Right ventricle myocardium inferior (tissue), 1 donor: ENCODE results near the gene RPS18. TPM values are rescaled to one million over a fixed set of nuclear protein-coding genes. Genes with fewer than 3 reads are reported as not detected.

Experiments
- ATAC-seq: fragments of 200-7000 bp; cut with Tn5 transposase; one replicate; pipeline ENCODE4 v1.9.1; 2020; ENCODE audit warnings: mild to moderate bottlenecking, moderate library complexity
- DNase-seq: peaks from one replicate; pipeline ENCODE4 v3.0.0; 2021; ENCODE audit errors: missing footprints
- intact Hi-C: fragments of 100-400 bp; cut with DNase I; formaldehyde crosslinking; loops from one replicate; pipeline ENCODE4 v1.11.0; 2022
- total RNA-seq: library from RNA; stranded (reverse); fragmentation: NEBNext Ultra II Directional; extraction: Animal tissue kit (Norgen Biotek cat#: 25700); gene quantifications from one replicate; pipeline ENCODE4 v1.2.1, GENCODE V29; 2021
- donor health status: DM: no; HTN: yes; CAD: no; lungs with severe emphysema.

The RPS18 gene
- total RNA-seq, 1 donor from 2014 or later, result 1,075 TPM

DNA sequence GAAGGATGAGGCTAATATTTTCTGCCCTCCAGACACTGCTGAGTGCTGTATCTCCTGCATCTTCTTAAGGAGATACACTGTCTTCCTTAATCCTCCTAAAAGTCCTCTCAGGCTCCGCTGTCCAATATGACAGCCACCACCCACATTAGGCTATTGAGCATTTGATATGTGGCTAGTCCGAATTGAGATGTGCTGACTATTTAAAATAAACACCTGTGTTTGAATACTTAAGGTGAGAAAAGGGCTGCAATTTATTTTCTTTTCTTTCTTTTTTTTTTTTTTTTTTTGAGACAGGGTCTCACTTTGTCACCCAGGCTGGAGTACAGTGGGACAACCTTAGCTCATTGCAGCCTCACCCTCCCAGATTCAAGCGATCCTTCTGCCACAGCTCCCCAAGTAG, 30.0 kb downstream of the RPS18 start:
- intact Hi-C loops, result no loop called here
- DNase-seq (no peak), ATAC-seq (no peak)

DNA sequence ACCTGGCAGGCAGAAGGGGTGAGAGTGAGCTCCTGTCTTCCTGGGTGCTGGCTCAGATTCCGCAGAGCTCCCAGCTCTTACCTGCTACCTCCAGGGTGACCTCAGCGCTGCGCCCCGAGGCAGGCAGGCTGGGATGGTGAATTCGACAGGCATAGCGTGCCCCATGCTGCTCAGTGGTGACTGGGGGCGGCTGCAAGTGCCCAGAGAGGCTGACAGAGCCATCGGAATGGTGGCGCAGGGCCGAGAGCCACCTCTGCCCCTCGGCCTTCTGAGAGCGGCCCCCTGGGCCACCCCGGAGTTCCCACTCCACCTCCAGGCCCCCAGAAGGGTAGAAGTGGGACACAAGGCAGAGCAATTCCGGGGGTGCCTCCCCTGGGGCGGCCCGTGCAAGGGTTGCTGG, 32.3 kb downstream of the RPS18 start:
- intact Hi-C loops, result no loop called here
- no peak for ATAC-seq
- no peak for DNase-seq

DNA sequence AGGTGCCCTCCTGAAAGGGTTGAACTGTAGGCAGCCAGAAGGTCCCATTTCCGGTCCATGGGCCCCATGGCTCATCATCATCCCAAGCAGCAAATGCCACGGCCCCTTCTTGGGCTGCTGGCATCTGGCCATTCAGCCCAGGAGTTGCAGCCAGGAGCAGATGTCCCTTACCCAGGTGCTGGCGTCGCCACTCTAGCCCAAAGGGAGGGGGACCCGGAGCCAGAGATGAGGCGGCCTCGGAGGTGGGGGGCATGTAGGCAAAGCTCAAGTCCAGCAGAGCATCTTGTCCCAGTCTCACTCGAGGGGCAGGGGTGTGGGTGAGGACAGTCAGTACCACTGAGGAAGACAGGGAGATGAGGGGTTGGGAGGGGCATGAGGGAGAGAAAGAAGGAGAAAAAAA, 33.2 kb downstream of the RPS18 start:
- DNase-seq (no peak), ATAC-seq (no peak)
- intact Hi-C loops, result no loop called here

DNA sequence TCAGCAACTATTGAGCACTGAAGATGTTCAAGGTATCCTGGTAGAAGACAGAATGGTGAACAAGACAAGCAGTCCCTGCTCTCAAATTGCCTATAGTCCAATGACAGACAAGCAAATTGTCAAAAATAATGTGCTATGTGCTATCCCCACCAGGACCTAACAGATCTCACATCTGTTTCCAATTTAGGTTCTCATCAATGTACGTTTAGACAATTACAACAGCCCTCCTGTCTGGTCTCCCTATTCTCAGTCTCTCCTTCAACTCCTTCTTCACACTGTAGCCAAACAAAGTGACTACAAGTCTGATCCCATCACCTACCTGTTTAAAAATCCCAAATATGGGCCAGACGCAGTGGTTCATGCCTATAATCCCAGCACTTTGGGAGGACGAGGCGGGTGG, 34.5 kb downstream of the RPS18 start:
- DNase-seq, result no peak
- intact Hi-C loops, result no loop called here
- ATAC-seq, result no peak

DNA sequence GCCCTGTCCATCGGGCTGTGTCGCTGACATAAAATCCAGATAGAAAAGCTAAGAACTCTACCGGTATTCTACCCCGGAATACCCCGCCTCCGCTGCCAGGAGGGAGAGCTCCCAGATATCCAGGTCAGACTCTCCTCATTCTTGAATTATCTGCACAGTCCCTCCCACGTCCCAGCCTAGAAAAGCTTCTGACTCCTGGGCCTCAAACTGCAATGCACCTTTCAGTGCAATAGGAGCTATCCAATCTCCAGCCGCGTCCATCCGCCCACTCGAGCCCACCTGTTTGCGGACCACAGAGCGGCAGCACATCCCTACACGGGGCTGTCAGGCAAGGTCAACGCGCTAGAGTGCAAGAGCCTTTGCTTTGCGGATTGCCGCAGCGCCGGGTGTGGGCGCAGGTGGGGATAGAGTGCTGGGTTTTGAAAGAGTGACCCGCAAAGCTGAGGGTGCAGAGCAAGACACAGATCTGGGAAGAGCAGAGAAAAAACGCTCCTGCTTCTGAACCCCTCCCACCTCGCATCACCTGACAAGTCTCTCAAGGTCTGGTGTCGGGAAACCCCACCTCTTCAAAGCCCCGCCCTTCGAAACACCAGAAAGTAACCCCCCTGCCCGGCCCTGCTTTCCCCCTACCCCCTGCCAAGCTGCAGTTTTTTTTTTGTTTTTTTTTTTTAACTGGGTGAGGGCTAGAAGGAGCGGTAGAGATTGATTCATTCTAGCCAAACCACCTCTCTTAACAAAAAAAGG, 40.7 kb downstream of the RPS18 start:
- ATAC-seq, result no peak
- intact Hi-C loops, result no loop called here
- no peak for DNase-seq

DNA sequence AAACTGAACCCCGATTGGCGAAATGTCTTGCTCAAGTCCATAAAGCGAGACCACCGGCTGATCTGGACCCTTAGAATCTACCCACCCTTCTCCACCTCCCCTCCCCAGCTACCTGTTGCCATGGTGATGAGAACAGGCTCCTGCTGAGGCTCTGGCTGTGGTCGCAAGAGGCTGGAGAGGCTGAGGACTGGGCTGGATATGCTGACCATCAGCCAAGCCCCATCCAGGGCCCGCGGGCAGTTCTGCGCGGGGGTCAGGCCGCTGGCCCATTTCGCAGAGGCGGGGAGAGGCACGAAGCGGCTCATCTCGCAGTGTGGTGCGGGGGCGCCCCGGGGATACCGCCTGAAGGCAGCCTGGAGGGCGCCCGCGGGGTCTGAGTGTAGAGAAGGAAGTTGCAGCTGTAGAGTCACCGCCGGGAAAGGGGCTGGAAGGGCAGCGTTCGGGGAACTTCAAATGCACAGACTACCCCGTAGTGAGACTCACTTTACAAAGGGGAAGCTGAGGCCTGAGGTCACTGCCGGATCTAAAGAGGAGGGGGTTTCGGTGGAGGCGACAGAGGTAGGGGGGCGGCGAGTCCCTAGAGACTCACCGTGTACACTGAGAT, 41.3 kb downstream of the RPS18 start:
- intact Hi-C loops, result no loop called here
- ATAC-seq (no peak), DNase-seq (peak; percentile 87)

DNA sequence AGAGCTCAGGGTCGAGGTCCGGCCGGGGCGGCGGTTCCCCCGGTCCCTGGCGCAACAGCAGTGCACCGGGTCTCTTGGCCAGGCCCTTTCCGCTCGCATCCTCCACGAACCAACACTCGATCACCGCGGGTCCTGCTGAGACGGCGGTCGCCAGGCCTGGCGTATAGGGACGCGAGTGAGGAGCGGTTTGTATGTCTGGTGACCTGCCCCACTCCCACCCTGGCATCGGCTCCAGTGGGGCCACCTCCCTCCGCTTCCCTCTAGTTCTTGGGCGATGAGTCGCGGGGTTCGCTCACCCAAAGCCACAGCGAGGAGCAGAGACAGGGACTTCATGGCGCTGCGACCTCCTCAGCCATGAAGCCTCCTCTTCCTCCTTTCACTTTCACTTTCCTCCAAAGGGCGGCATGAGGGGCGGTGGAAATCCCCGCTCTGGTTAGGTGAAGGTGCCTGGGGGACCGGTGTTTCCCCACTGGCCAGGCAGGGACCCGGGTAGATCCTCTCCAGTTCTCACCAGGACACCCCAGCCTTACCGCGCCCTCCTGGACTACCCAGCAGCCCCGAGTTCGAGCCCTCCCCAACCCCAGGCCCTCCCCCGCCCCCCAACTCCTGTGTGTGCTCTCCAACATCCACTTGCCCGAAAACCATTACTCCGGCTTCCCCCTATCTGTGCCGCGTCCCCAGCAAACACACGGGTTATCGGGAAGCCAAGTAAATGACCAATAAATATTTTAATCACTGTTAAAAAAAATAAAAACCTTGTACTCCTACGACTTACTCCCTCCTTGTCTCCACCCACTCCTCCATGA, 42.0 kb downstream of the RPS18 start, which contains the start of gene TAPBP:
Gene TAPBP (minus strand): TSS at position 370 of the 806 bp plus-strand sequence. CDS start 37 bp downstream, at position 333.
- intact Hi-C loops, result loop anchor here (2.0 kb wide), 1 partner anchor 15 kb away; the partner anchor contains the start of gene RGL2
- DNase-seq, result peak; percentile 78
- ATAC-seq, result peak; percentile 11

DNA sequence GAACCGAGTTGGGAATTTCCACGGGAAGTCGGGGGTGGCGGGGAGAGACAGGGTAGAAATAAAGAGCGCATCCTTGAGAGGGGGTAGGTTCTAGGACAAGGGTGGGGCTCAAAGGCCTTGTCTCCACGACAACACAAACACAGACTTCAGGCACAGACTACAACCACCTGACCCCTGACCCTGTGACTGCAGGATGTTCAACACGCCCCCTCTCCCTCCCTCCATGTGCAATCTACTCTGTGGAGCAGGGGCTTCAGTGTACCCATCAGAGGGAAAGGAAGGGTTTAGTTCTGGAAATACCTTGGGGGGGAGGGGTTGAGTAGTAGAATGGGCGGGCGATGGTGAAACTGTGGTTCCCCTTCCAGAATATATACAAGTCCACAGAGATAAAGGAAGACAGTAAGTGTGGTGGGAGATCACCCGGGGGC, 42.7 kb downstream of the RPS18 start:
- peak; percentile 21 for ATAC-seq
- no peak for DNase-seq
- intact Hi-C loops, result loop anchor here (2.0 kb wide), 1 partner anchor 16 kb away; the partner anchor contains the start of gene RGL2

DNA sequence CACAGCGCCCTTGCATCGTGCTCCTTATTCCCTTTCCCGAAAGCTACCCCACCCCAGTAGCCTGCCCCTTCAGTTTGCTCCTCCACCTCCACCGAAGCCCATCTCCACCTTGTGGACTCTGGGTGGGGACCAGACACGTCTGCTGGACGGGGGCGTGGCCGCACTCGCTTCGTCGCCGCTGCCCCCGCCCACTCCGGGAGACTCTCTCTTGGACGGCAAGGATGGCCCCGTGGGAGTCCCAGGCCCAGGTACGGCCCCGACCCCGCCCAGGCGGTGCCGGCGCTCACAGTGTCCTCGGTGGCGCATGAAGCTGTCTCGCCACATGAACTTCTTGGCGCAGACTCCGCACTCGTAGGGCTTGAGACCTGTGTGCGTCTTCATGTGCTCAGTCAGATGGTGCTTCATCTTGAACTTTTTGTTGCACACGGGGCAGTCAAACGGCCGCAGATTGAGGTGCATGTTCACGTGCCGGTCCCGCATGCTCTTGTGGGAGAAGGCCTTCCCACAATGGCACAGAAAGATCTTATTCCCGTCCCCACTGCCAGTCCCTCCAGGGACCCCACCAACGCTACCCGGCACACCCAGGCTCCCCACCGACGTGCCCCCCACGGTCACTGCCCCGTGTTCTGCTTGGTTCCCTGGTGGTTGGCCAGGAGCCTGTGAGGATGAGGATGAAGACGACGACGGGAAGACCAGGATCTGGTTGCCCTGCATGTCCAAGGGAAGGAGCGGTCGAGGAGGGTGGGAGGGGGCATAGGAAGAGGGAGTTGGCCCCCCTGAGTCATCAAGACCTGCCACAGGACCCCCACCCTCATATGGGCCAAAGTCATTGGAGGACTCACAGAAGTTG, 43.3 kb downstream of the RPS18 start:
- ATAC-seq (no peak), DNase-seq (no peak)
- intact Hi-C loops, result loop anchor here (2.0 kb wide), 1 partner anchor 16 kb away; the partner anchor contains the start of gene RGL2

GRCh38 chr6:33315793-33316602, 44.1 kb downstream of the RPS18 start:
- intact Hi-C loops, result loop anchor here (2.0 kb wide), 2 partner anchors 17 to 43 kb away; partner anchors contain the start of genes RGL2 and RPS18
- DNase-seq (no peak), ATAC-seq (no peak)

DNA sequence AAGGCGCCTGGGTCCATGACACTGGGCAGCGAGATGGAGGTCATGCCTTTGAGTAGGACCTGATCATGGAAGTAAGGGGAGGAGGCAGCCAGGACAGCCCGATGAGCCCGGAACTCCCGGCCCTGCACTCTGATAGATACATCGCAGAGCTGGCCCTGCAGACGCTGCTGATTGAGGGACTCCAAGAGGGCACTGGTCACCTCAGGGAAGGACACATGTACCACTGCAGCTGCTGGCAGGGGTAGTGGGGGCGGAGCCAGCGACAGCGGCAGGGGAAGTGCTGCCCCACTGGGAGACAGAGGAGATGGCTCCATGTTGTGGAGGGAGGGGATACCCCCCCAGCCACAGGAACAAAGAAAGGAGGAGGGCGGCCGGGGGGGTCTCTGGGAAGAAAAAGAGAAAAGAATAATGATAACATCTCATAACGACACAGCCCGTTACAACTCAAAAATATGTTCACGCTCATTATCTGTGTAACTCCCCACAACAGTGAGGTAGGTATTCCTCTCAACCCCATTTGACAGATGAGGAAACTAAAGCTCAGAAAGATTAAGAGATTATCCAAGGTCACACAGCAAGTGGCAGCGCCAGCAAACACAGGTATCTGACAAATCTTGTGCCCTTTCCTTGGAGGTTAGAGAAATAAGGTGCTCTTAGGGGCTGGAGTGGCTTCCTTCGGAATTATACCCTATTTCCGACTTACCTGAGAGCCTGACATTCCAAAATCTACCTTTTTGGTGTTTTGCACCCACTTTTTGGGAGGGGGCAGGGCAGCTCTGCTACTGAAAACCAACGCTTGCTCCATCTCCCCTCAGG, 44.9 kb downstream of the RPS18 start:
- DNase-seq, result no peak
- intact Hi-C loops, result loop anchor here (1.0 to 2.0 kb wide), 2 partner anchors 44 to 93 kb away; partner anchors contain the start of gene RPS18
- ATAC-seq, result no peak

GRCh38 chr6:33317419-33317668, 45.5 kb downstream of the RPS18 start:
- intact Hi-C loops, result loop anchor here (1.0 to 2.0 kb wide), 2 partner anchors 45 to 93 kb away; partner anchors contain the start of gene RPS18
- peak; percentile 9 for ATAC-seq
- peak; percentile 80 for DNase-seq

DNA sequence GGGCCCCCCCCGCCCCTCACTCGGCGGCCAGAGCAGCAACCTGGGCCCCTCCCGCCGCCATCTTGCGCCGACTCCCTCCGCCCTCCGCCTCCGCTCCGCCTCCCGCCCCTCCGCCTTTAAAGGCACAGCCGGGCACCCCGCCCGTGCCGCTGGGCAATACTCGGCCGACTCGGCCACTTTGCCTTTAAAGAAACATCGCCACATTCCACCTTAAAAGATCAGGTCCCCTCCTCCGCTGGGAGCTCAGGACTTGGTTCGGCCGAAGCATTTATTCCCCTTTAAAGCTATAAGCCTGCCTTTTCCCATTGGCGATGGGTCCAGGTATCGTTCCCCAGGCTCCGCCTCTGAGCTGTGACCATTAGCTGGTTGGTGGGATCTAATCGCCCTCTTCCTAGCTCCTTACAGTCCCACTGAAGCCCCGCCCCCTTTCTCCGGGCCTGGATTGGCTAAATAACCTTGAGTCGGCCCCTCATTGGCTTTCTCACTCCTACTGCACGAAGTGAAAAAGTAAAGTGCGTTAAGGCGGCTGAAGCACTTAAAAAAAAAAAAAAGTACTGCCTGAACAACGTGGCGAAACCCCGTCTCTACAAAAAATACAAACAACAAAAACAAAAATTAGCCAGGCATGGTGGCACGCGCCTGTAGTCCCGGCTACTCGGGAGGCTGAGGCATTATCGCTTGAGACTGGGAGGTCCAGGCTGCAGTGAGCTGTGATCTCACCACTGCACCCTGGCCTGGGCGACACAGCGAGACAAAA, 46.0 kb downstream of the RPS18 start, which contains the start of gene ZBTB22:
Gene ZBTB22 (minus strand): TSS at position 76 of the 757 bp plus-strand sequence. CDS start 828 bp downstream, outside the sequence.
- DNase-seq (peak; percentile 100), ATAC-seq (peak; percentile 82)
- intact Hi-C loops, result loop anchor here (1.0 to 2.0 kb wide), 2 partner anchors 45 to 92 kb away; partner anchors contain the start of gene RPS18

- ATAC-seq, result no peak
- no peak for DNase-seq
- intact Hi-C loops, result no loop called here
Measured at GRCh38 chr6:33318426-33319073, 46.7 kb downstream of the RPS18 start.

DNA sequence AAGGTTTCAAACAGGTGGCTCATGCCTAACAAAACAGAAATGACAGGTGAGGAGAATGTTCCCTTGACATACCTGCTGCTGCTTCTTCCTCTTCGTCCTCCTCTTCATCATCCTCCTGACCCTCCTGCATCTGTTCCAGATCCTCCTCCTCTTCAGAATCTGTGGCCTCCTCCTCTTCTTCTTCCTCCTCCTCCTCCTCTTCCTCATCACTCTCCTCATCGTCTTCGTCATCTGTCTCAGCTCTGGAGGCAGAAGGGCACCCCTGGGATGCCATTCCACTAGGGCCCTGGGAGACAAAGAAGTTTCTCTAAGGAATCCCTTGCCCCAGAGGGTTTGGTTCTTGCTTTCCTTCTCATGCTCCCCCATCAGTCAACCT, 48.1 kb downstream of the RPS18 start:
- intact Hi-C loops, result no loop called here
- ATAC-seq, result no peak
- no peak for DNase-seq
